Measurements from ENCODE around the gene SGK1. TPM values are rescaled to one million over a fixed set of nuclear protein-coding genes. Genes with fewer than 3 reads are reported as not detected.

The SGK1 gene
- total RNA-seq, 6 donors from 2014 or later: 118 to 426 (median 199) TPM

- Histone ChIP-seq H3K4me1 (no peaks in the 10 kb centered on the region), H3K36me3 (no peaks in the 10 kb centered on the region), H3K4me3 (no peak overlapping the region), H3K27me3 (no peaks in the 10 kb centered on the region), H3K9me3 (no peaks in the 10 kb centered on the region), H3K27ac (no peak overlapping the region)
- TF ChIP-seq POLR2A (IDR thresholded peaks at IDR 0.05): no peak
- TF ChIP-seq, protein P1, sequence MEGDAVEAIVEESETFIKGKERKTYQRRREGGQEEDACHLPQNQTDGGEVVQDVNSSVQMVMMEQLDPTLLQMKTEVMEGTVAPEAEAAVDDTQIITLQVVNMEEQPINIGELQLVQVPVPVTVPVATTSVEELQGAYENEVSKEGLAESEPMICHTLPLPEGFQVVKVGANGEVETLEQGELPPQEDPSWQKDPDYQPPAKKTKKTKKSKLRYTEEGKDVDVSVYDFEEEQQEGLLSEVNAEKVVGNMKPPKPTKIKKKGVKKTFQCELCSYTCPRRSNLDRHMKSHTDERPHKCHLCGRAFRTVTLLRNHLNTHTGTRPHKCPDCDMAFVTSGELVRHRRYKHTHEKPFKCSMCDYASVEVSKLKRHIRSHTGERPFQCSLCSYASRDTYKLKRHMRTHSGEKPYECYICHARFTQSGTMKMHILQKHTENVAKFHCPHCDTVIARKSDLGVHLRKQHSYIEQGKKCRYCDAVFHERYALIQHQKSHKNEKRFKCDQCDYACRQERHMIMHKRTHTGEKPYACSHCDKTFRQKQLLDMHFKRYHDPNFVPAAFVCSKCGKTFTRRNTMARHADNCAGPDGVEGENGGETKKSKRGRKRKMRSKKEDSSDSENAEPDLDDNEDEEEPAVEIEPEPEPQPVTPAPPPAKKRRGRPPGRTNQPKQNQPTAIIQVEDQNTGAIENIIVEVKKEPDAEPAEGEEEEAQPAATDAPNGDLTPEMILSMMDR (IDR thresholded peaks at IDR 0.05): no peak
- DNase-seq (no peak), ATAC-seq (ENCODE audit: low FRiP score in 2 of 2) (no peak)
- WGBS, 2 donors: 84 to 86% methylated on average over 7 of the region's 7 CpGs
These were observed 171.5 kb downstream of the SGK1 start for GRCh38 chr6:134146268-134147033.

- no peak overlapping the region for H3K27ac ChIP-seq
- WGBS, 2 donors: 82 to 86% methylated on average over 5 of the region's 5 CpGs
- peak in 1 of 2 donors; percentile 31 for ATAC-seq (ENCODE audit: low FRiP score in 2 of 2)
- H3K9me3 ChIP-seq: no peaks in the 10 kb centered on the region
- H3K36me3 ChIP-seq: no peaks in the 10 kb centered on the region
- H3K4me3 ChIP-seq: no peak overlapping the region
- H3K4me1 ChIP-seq: no peaks in the 10 kb centered on the region
- no peaks in the 10 kb centered on the region for H3K27me3 ChIP-seq
- no peak for DNase-seq
- TF ChIP-seq POLR2AphosphoS5 (IDR thresholded peaks at IDR 0.05) (no peak), EP300 (IDR thresholded peaks at IDR 0.05) (no peak), POLR2A (IDR thresholded peaks at IDR 0.05) (no peak)
- TF ChIP-seq, protein P1 (IDR thresholded peaks at IDR 0.05): no peak
These were observed 172.1 kb downstream of the SGK1 start for GRCh38 chr6:134145786-134146185.

DNA sequence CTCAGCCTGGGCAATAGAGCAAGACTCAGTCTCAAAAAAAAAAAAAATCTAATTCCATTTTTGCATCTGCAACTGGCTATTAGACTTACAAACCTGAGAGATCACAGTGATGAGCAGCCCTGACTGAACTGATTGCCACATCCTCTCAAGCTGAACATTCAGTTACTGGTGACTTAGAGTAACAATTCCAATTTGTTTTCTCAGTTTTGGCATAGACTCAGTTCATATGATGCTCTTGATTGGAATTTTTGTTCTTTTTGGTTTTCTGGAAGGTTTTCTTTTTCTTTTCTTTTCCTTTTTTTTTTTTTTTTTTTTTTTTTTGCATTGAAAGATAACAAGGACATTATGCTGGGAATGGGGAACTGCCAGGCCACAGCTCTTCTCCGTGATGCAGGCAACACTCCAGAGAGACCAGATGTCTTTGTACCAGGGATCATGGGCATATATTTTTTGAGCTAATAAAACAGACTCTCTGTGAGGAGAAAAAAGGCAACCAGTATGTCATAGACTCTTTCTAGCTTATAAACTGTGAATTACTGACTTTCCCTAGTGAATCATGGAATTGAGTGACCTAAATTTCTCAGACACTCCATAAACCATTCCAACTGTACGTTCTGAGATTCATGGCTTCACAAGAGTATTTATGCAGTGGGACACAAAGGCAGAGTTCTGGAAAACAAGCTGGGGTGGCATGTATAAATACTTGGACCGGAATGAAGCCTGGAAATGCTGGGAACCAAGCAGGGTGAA, 179.5 kb downstream of the SGK1 start:
- no peaks in the 10 kb centered on the region for H3K4me1 ChIP-seq
- no peak for ATAC-seq (ENCODE audit: low FRiP score in 2 of 2)
- no peak for DNase-seq
- no peaks in the 10 kb centered on the region for H3K27me3 ChIP-seq
- no peaks in the 10 kb centered on the region for H3K36me3 ChIP-seq
- 62 to 81% methylated on average over 3 of the region's 3 CpGs for WGBS, 2 donors
- H3K27ac ChIP-seq: no peak overlapping the region
- no peak overlapping the region for H3K4me3 ChIP-seq
- H3K9me3 ChIP-seq: no peaks in the 10 kb centered on the region
- TF ChIP-seq, protein P1 (IDR thresholded peaks at IDR 0.05): no peak
- no peak for TF ChIP-seq EP300 (IDR thresholded peaks at IDR 0.05)
- no peak for TF ChIP-seq POLR2AphosphoS5 (IDR thresholded peaks at IDR 0.05)
- no peak for TF ChIP-seq POLR2A (IDR thresholded peaks at IDR 0.05)

- no peak for ATAC-seq (ENCODE audit: low FRiP score in 2 of 2)
- DNase-seq: no peak
- Histone ChIP-seq H3K9me3 (no peaks in the 10 kb centered on the region), H3K4me3 (no peak overlapping the region), H3K36me3 (no peaks in the 10 kb centered on the region), H3K4me1 (no peaks in the 10 kb centered on the region), H3K27me3 (no peaks in the 10 kb centered on the region), H3K27ac (no peak overlapping the region)
- 76% methylated on average over 4 of the region's 4 CpGs for WGBS, 2 donors
- TF ChIP-seq, protein P1 (IDR thresholded peaks at IDR 0.05): no peak
- no peak for TF ChIP-seq POLR2AphosphoS5 (IDR thresholded peaks at IDR 0.05)
- no peak for TF ChIP-seq EP300 (IDR thresholded peaks at IDR 0.05)
- no peak for TF ChIP-seq POLR2A (IDR thresholded peaks at IDR 0.05)
These were observed 183.3 kb downstream of the SGK1 start for GRCh38 chr6:134134654-134135053.
